Pancreas (tissue), 10 donors: ENCODE data around the gene B4GALNT2. TPM values are rescaled to one million over a fixed set of nuclear protein-coding genes. Genes with fewer than 3 reads are reported as not detected.
A peak's percentile ranks its signal among the peaks of the same experiment; 100 is the strongest.

Source experiments
- ATAC-seq, 4 donors: fragments of 200-7000 bp; cut with Tn5 transposase; one replicate each; pipeline versions ENCODE4 v1.8.0 to v1.9.1; 2020; ENCODE audit warnings: mild to moderate bottlenecking in 4 of 4, moderate library complexity in 4 of 4
- DNase-seq, 6 donors: peaks; one replicate each; pipeline ENCODE4 v3.0.0-alpha.2; 2020
- FAIRE-seq: peaks from 2 replicates; lab custom pipeline; 2012; peaks lifted over from hg19 to GRCh38; lab: Jason Lieb, UNC
- H3K27ac ChIP-seq, 4 donors: fragments of 200-600 bp; sonication (generic); 1 replicate in 3 of 4; 2 replicates in 1 of 4; pipeline versions ENCODE4 v1.5.0 to v1.8.0; 2020
- H3K27me3 ChIP-seq, 4 donors: fragments of 200-600 bp; one replicate each; pipeline ENCODE4 v1.8.0; 2021
- H3K36me3 ChIP-seq, 3 donors: fragments of 200-600 bp; sonication (generic) in 1 of 3; one replicate each; pipeline versions ENCODE4 v1.5.0 to v1.8.0; 2020 to 2021
- H3K4me1 ChIP-seq, 3 donors: fragments of 200-600 bp; one replicate each; pipeline ENCODE4 v1.8.0; 2021
- H3K4me3 ChIP-seq, 4 donors: fragments of 200-600 bp; sonication (generic) in 2 of 4; one replicate each; pipeline versions ENCODE4 v1.5.0 to v1.8.0; 2020 to 2021
- H3K9me3 ChIP-seq, 4 donors: fragments of 200-600 bp; one replicate each; pipeline ENCODE4 v1.8.0; 2021
- WGBS, 2 donors: extraction: QIAGEN DNeasy Blood & Tissue Kit; methylation state at CpG; one replicate each; pipeline ENCODE4 v1.1.7; 2013; 5-methylcytosine and 5-hydroxymethylcytosine counted together
- intact Hi-C, 3 donors: fragments of 100-400 bp; cut with DNase I; formaldehyde crosslinking; loops; one replicate each; pipeline versions ENCODE4 v1.11.1 to v1.14.2; 2022
- polyA plus RNA-seq, 2 donors: library from polyadenylated mRNA; stranded (reverse); fragments of 200-250 nt; gene quantifications; one replicate each; pipeline ENCODE4 v1.2.3, GENCODE V29; 2013
- total RNA-seq, 6 donors: library from RNA; stranded (reverse); fragmentation: NEBNext Ultra II Directional in 4 of 6; extraction: Animal tissue kit (Norgen Biotek cat#: 25700) in 4 of 6; gene quantifications; one replicate each; pipeline versions ENCODE4 v1.2.1 to v1.2.4, GENCODE V29; 2021 to 2023
- TF ChIP-seq, protein P1 (sequence below), 4 donors: fragments of 200-600 bp; sonication (generic) in 3 of 4; IDR thresholded peaks; one replicate each; pipeline versions ENCODE4 v1.5.0 to v1.8.0; 2021; ENCODE audit warnings: antibody characterized with exemption in 4 of 4
- donor health status: healthy with polysubstance abuse.
- donor health status: DM: no; HTN: no; CAD: no; lungs with moderate emphysema.
- donor health status: DM: no; HTN: no; CAD: no.
- donor health status: control.
- donor health status: control.
- donor health status: Bipolar disorder and iron deficiency.
- donor health status: DM: yes; HTN: yes; CAD: no.
- donor health status: DM: no; HTN: no; CAD: no.
- donor health status: DM: no; HTN: no; CAD: no.
- donor health status: DM: yes; HTN: yes; CAD: no.

B4GALNT2 gene
- total and polyA plus RNA-seq, 8 donors, result 0.03 TPM; not detected in 7

DNA sequence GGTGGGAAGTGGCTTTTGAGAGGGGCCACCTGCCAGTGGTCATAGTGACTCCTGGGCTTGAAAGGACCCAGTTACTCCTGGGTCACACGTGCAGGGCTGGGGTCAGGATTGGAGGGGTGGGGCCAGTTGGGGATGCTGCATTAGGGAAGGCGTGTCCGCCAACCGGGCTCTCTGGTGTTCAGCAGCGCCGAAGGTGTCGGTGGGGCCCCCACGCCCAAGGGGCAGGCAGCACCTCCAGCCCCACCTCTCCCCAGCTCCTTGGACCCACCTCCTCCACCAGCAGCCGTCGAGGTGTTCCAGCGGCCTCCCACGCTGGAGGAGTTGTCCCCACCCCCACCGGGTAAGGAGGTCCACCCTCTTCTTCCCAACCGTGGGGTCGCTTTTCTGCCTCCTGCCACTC, 87.4 kb downstream of the B4GALNT2 start:
- TF ChIP-seq, protein P1, sequence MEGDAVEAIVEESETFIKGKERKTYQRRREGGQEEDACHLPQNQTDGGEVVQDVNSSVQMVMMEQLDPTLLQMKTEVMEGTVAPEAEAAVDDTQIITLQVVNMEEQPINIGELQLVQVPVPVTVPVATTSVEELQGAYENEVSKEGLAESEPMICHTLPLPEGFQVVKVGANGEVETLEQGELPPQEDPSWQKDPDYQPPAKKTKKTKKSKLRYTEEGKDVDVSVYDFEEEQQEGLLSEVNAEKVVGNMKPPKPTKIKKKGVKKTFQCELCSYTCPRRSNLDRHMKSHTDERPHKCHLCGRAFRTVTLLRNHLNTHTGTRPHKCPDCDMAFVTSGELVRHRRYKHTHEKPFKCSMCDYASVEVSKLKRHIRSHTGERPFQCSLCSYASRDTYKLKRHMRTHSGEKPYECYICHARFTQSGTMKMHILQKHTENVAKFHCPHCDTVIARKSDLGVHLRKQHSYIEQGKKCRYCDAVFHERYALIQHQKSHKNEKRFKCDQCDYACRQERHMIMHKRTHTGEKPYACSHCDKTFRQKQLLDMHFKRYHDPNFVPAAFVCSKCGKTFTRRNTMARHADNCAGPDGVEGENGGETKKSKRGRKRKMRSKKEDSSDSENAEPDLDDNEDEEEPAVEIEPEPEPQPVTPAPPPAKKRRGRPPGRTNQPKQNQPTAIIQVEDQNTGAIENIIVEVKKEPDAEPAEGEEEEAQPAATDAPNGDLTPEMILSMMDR (IDR thresholded peaks at IDR 0.05), result no peak
- WGBS, 2 donors, result 55 to 69% methylated on average over 13 to 14 of the region's 15 CpGs
- Histone ChIP-seq H3K27ac (no peak overlapping the region), H3K9me3 (no peaks in the 10 kb centered on the region), H3K27me3 (peaks cover 0 to 12% (median under 1%) of the 10 kb centered on the region in 4 donors), H3K4me3 (no peak overlapping the region), H3K36me3 (no peaks in the 10 kb centered on the region), H3K4me1 (peaks cover 0 to 8% (median 4%) of the 10 kb centered on the region in 3 donors)
- ATAC-seq, result no peak
- intact Hi-C loops, result no loop called here
- DNase-seq, result peak in 1 of 6 donors; percentile 64
- no peak for FAIRE-seq

DNA sequence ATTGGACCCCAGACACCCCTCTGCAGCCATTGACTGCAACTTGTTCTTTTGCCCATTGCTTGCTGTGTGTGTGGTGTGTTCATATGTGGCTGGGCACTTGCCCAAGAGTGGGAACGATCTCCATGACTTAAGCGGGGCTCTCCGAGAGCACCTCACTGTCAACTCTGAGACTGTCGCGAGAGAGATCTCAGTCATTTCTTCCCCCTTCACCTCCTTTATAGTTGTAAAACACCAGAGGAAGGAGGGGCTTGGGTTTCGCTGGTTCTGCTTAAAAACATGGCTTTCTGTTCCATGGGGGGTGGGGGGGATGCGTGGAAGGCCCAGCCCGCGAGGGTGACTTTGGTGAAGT, 90.6 kb downstream of the B4GALNT2 start:
- WGBS, 2 donors, result 8 to 13% methylated on average over 9 of the region's 9 CpGs
- Histone ChIP-seq H3K27ac (no peak overlapping the region), H3K4me3 (no peak overlapping the region), H3K27me3 (peaks cover 0 to 22% (median 1%) of the 10 kb centered on the region in 4 donors), H3K9me3 (no peaks in the 10 kb centered on the region), H3K36me3 (no peaks in the 10 kb centered on the region), H3K4me1 (peaks cover 0 to 8% (median 4%) of the 10 kb centered on the region in 3 donors)
- no peak for ATAC-seq
- DNase-seq, result no peak
- FAIRE-seq, result no peak
- intact Hi-C loops, result no loop called here
- TF ChIP-seq, protein P1 (IDR thresholded peaks at IDR 0.05), result no peak

- ATAC-seq, result peak; percentile 38 to 64 (median 57)
Measured at GRCh38 chr17:49223517-49224197, 91.1 kb downstream of the B4GALNT2 start.

GRCh38 chr17:49224198-49224996, 91.8 kb downstream of the B4GALNT2 start:
- H3K27me3 ChIP-seq, result peaks cover 0 to 24% (median 1%) of the 10 kb centered on the region in 4 donors
- intact Hi-C loops, result no loop called here
- H3K36me3 ChIP-seq, result no peaks in the 10 kb centered on the region
- TF ChIP-seq, protein P1 (IDR thresholded peaks at IDR 0.05), result no peak
- DNase-seq (peak in 5 of 6 donors; percentile 26 to 70 (median 46)), FAIRE-seq (no peak), ATAC-seq (peak; percentile 53 to 62 (median 54))
- H3K4me1 ChIP-seq, result peaks cover 0 to 8% (median 4%) of the 10 kb centered on the region in 3 donors
- 3% methylated on average over 95 of the region's 95 CpGs for WGBS, 2 donors
- H3K9me3 ChIP-seq, result no peaks in the 10 kb centered on the region
- no peak overlapping the region for H3K27ac ChIP-seq
- H3K4me3 ChIP-seq, result peak overlapping the region in 1 of 4 donors; percentile 21

More at GRCh38 chr17:49223517-49224197, 91.1 kb downstream of the B4GALNT2 start:
- FAIRE-seq, result no peak
- TF ChIP-seq, protein P1 (IDR thresholded peaks at IDR 0.05), result peak; percentile 43 to 60 (median 58)
- Histone ChIP-seq H3K9me3 (no peaks in the 10 kb centered on the region), H3K4me1 (peaks cover 0 to 8% (median 4%) of the 10 kb centered on the region in 3 donors), H3K27ac (no peak overlapping the region), H3K4me3 (peak overlapping the region in 1 of 4 donors; percentile 21), H3K27me3 (peaks cover 0 to 20% (median 1%) of the 10 kb centered on the region in 4 donors), H3K36me3 (no peaks in the 10 kb centered on the region)
- intact Hi-C loops, result no loop called here
- WGBS, 2 donors, result 2 to 5% methylated on average over 29 to 31 of the region's 31 CpGs
- peak in 4 of 6 donors; percentile 45 to 82 (median 60) for DNase-seq
